OCI-LY1 (cell line): ENCODE data around the gene DDX56.

Experiments
- H2AFZ ChIP-seq: fragments of 200-600 bp; sonication (generic), shearing (Covaris generic); 2 replicates; pipeline ENCODE4 v1.6.0; 2014; ENCODE audit warnings: antibody characterized with exemption, mild to moderate bottlenecking, low read length
- H3F3A ChIP-seq: fragments of 200-600 bp; sonication (generic), shearing (Covaris generic); 2 replicates; pipeline ENCODE4 v1.6.0; 2014; ENCODE audit warnings: mild to moderate bottlenecking, antibody characterized with exemption, low read length, moderate library complexity; ENCODE audit not compliant: insufficient read depth
- H3K27ac ChIP-seq: fragments of 200-600 bp; sonication (generic); 2 replicates; pipeline ENCODE4 v1.5.1; 2014; ENCODE audit warnings: low read length, mixed run types, mild to moderate bottlenecking, low read depth; ENCODE audit not compliant: poor library complexity, severe bottlenecking
- H3K27me3 ChIP-seq: fragments of 200-600 bp; sonication (generic); 2 replicates; pipeline ENCODE4 v1.6.0; 2014; ENCODE audit warnings: antibody characterized with exemption, mild to moderate bottlenecking, low read length, moderate library complexity; ENCODE audit not compliant: insufficient read depth
- H3K36me3 ChIP-seq: fragments of 200-600 bp; sonication (generic); 2 replicates; pipeline ENCODE4 v1.6.1; 2014; ENCODE audit warnings: mild to moderate bottlenecking, antibody characterized with exemption, low read length, moderate library complexity, mixed read lengths; ENCODE audit not compliant: insufficient read depth
- H3K4me1 ChIP-seq: fragments of 200-600 bp; sonication (generic); 2 replicates; pipeline ENCODE4 v1.5.1; 2014; ENCODE audit warnings: mild to moderate bottlenecking, low read length, moderate library complexity; ENCODE audit not compliant: insufficient read depth, severe bottlenecking
- H3K4me2 ChIP-seq: fragments of 200-600 bp; sonication (generic), shearing (Covaris generic); 2 replicates; pipeline ENCODE4 v1.6.1; 2014; ENCODE audit warnings: low read length
- H3K4me3 ChIP-seq: fragments of 200-600 bp; sonication (generic); 2 replicates; pipeline ENCODE4 v1.5.1; 2014; ENCODE audit warnings: low read length, low read depth, mild to moderate bottlenecking, mixed read lengths; ENCODE audit not compliant: poor library complexity, severe bottlenecking
- H3K79me2 ChIP-seq: fragments of 200-600 bp; shearing (Covaris generic); 2 replicates; pipeline ENCODE4 v1.6.1; 2016; ENCODE audit warnings: mixed run types, low read length, mixed read lengths; ENCODE audit not compliant: insufficient read depth
- H3K9ac ChIP-seq: fragments of 200-600 bp; sonication (generic), shearing (Covaris generic); 2 replicates; pipeline ENCODE4 v1.6.1; 2014; ENCODE audit warnings: mild to moderate bottlenecking, low read length, mixed read lengths
- H3K9me2 ChIP-seq: fragments of 200-600 bp; sonication (generic), shearing (Covaris generic); 2 replicates; pipeline ENCODE4 v1.6.1; 2014; ENCODE audit warnings: low read depth, mild to moderate bottlenecking, low read length, mixed read lengths
- H3K9me3 ChIP-seq: fragments of 200-600 bp; shearing (Covaris generic); 2 replicates; pipeline ENCODE4 v1.6.1; 2014; ENCODE audit warnings: low read length, mixed read lengths
- H4K20me1 ChIP-seq: fragments of 200-600 bp; sonication (generic), shearing (Covaris generic); 2 replicates; pipeline ENCODE4 v1.6.0; 2016; ENCODE audit warnings: mild to moderate bottlenecking, low read length; ENCODE audit not compliant: insufficient read depth
- CTCF ChIP-seq: fragments of 200-600 bp; sonication (generic), shearing (Covaris generic); IDR thresholded peaks from 2 replicates; pipeline ENCODE4 v1.5.1; 2017; ENCODE audit warnings: mild to moderate bottlenecking, antibody characterized with exemption, low read length, moderate library complexity, mixed read lengths
- EZH2 ChIP-seq: fragments of 200-600 bp; sonication (generic), shearing (Covaris generic); IDR thresholded peaks from 2 replicates; pipeline ENCODE4 v1.8.0; 2017; ENCODE audit warnings: borderline replicate concordance, mixed run types, mild to moderate bottlenecking, antibody characterized with exemption, low read length, moderate library complexity, mixed read lengths

Gene DDX56

GRCh38 chr7:44572771-44573170, 937 bp downstream of the DDX56 start:
- Histone ChIP-seq H3K36me3 (peaks cover 67% of the 10 kb centered on the region), H3K9me3 (no peaks in the 10 kb centered on the region), H3K4me1 (peaks cover 23% of the 10 kb centered on the region), H3K79me2 (peaks cover 14% of the 10 kb centered on the region), H3K4me3 (peak overlapping the region; percentile 87), H3K9me2 (no peaks in the 10 kb centered on the region), H2AFZ (no peak overlapping the region), H3F3A (no peaks in the 10 kb centered on the region), H4K20me1 (no peaks in the 10 kb centered on the region), H3K9ac (peak overlapping the region; percentile 95), H3K4me2 (peak overlapping the region; percentile 85), H3K27me3 (no peaks in the 10 kb centered on the region), H3K27ac (peak overlapping the region; percentile 44)
- TF ChIP-seq CTCF (no peak), EZH2 (no peak)

- H3K9me2 ChIP-seq = no peaks in the 10 kb centered on the region
- H3F3A ChIP-seq = no peaks in the 10 kb centered on the region
- no peak overlapping the region for H3K27ac ChIP-seq
- H3K79me2 ChIP-seq = peaks cover 14% of the 10 kb centered on the region
- no peak overlapping the region for H3K4me3 ChIP-seq
- H3K27me3 ChIP-seq = no peaks in the 10 kb centered on the region
- H3K9me3 ChIP-seq = no peaks in the 10 kb centered on the region
- TF ChIP-seq CTCF (no peak), EZH2 (no peak)
- H3K4me2 ChIP-seq = no peak overlapping the region
- peaks cover 80% of the 10 kb centered on the region for H3K36me3 ChIP-seq
- H2AFZ ChIP-seq = no peak overlapping the region
- peaks cover 19% of the 10 kb centered on the region for H3K4me1 ChIP-seq
- H4K20me1 ChIP-seq = no peaks in the 10 kb centered on the region
- no peak overlapping the region for H3K9ac ChIP-seq
These were observed 3.7 kb downstream of the DDX56 start for GRCh38 chr7:44569959-44570358.

- Histone ChIP-seq H3K4me2 (no peak overlapping the region), H3K27ac (no peak overlapping the region), H3K27me3 (no peaks in the 10 kb centered on the region), H3K4me3 (no peak overlapping the region), H4K20me1 (no peaks in the 10 kb centered on the region), H3K79me2 (peaks cover 14% of the 10 kb centered on the region), H3K36me3 (peaks cover 90% of the 10 kb centered on the region), H2AFZ (no peak overlapping the region), H3K9me2 (no peaks in the 10 kb centered on the region), H3K9ac (no peak overlapping the region), H3F3A (no peaks in the 10 kb centered on the region), H3K9me3 (no peaks in the 10 kb centered on the region), H3K4me1 (peaks cover 12% of the 10 kb centered on the region)
- TF ChIP-seq CTCF (no peak), EZH2 (no peak)
These were observed 4.7 kb downstream of the DDX56 start for GRCh38 chr7:44568771-44569560.
